ENCODE data around the gene OR1M1. TPM values are rescaled to one million over a fixed set of nuclear protein-coding genes. Genes with fewer than 3 reads are reported as not detected.
"Not testable (repeated sequence)": the region's sequence is repeated elsewhere in the genome, so short reads cannot be mapped to it uniquely, and the experiment has no call there.

OR1M1 gene
- total and polyA plus RNA-seq, 9 of the 15 experiments (the other 6 are each of a cell fraction or from before 2014, with no cell fraction given), result not detected

GRCh38 chr19:9054765-9055164 lies 32.1 kb upstream of the OR1M1 start (continued):
- no peak for TF ChIP-seq CHD7 (IDR thresholded peaks at IDR 0.05; ENCODE audit: low read depth, low read length)
- TF ChIP-seq ZNF184 (CRISPR knock-in tag; IDR thresholded peaks at IDR 0.05), result no peak
- TF ChIP-seq GABPA (tag; conservative IDR thresholded peaks at IDR 0.05; ENCODE audit: low read depth), result no peak
- TF ChIP-seq SMAD3 (CRISPR knock-in tag; conservative IDR thresholded peaks at IDR 0.05), result no peak

- H3K79me2 ChIP-seq (ENCODE audit: control insufficient read depth, insufficient read depth, low read length); FAIRE-seq; H3K4me1 ChIP-seq (replicated peaks in 1 of 2; ENCODE audit: control insufficient read depth in 2 of 2, insufficient read depth in 2 of 2, low read length in 2 of 2); H3K36me3 ChIP-seq (ENCODE audit: control insufficient read depth, insufficient read depth, low read length); H4K20me1 ChIP-seq (replicated peaks; ENCODE audit: control insufficient read depth, insufficient read depth, low read length); H3K9me1 ChIP-seq (ENCODE audit: control insufficient read depth, insufficient read depth, low read length); H3K27ac ChIP-seq (ENCODE audit: extremely low read depth, low read depth, low read length); ATAC-seq; H2AFZ ChIP-seq (ENCODE audit: low read depth, low read length); intact Hi-C loops (cut with micrococcal nuclease); H3K27me3 ChIP-seq (ENCODE audit: control insufficient read depth in 2 of 2, insufficient read depth in 2 of 2, low read length in 2 of 2); H3K9ac ChIP-seq (ENCODE audit: insufficient read depth in 1 of 2, low read depth in 2 of 2, low read length in 2 of 2); BruUV-seq (replicated peaks); CTCF ChIA-PET (ENCODE audit: low intra/inter-chr PET ratio); H3K9me3 ChIP-seq (replicated peaks; ENCODE audit: control insufficient read depth, insufficient read depth, low read depth, low read length); DNase-seq (ENCODE audit: extremely low read depth in 1 of 4, low spot score in 3 of 4); in situ Hi-C loops (cut with MboI); H3K4me3 ChIP-seq; H3K4me2 ChIP-seq (ENCODE audit: insufficient read depth, low read length): not testable (repeated sequence)
- POLR2A ChIA-PET, result interaction anchor here (1.7 kb wide), 1 partner anchor 10 kb away, joined by 5 read pairs; no protein-coding TSS in a partner anchor
- WGBS (ENCODE audit: insufficient coverage, low coverage, missing lambda C conversion rate), result 25% methylated on average over 9 of the region's 9 CpGs
Measured at GRCh38 chr19:9056131-9056530, 30.7 kb upstream of the OR1M1 start.

Data from K562 (cell line).